ENCODE results near the gene LNP1.
A peak's percentile ranks its signal among the peaks of the same experiment; 100 is the strongest.

The LNP1 gene

GRCh38 chr3:100483529-100483928 is 82.2 kb downstream of the LNP1 start:
- no peak for DNase-seq

GRCh38 chr3:100486808-100487207 is 85.5 kb downstream of the LNP1 start:
- DNase-seq: no peak

GRCh38 chr3:100489118-100489517 is 87.8 kb downstream of the LNP1 start:
- no peak for DNase-seq

- DNase-seq: peak; percentile 89
Observed at GRCh38 chr3:100492059-100493006, 91.0 kb downstream of the LNP1 start, which contains the start of gene TMEM45A. Gene TMEM45A (plus strand): TSS chr3:100492619. CDS start chr3:100555212, 62,593 bp downstream.

- no peak for DNase-seq
Observed at GRCh38 chr3:100496711-100497261, 95.4 kb downstream of the LNP1 start.

GRCh38 chr3:100499651-100500050 is 98.3 kb downstream of the LNP1 start:
- DNase-seq: no peak

GRCh38 chr3:100500320-100500880 is 99.1 kb downstream of the LNP1 start:
- no peak for DNase-seq

GRCh38 chr3:100503448-100503847 is 102.1 kb downstream of the LNP1 start:
- DNase-seq: no peak

All from NCI-H2171 (cell line).